HepG2 (cell line): ENCODE measurements around the gene PCBD2. TPM values are rescaled to one million over a fixed set of nuclear protein-coding genes. Genes with fewer than 3 reads are reported as not detected.

Experiments used
- GATA4 ChIP-seq: sonication (generic); IDR thresholded peaks from 2 replicates; pipeline ENCODE4 v1.6.1; 2016; ENCODE audit warnings: antibody characterized with exemption, low read depth, borderline replicate concordance
- HNF4G ChIP-seq, 2 experiments: sonication (generic) in 1 of 2; formaldehyde crosslinking in 1 of 2; IDR thresholded peaks; 2 replicates each; pipeline versions ENCODE4 v1.4.0 to v1.6.1; 2011 to 2020; ENCODE audit warnings: borderline replicate concordance in 2 of 2, low read depth in 2 of 2, mild to moderate bottlenecking in 2 of 2, low read length in 1 of 2, missing genetic modification reagents in 1 of 2, moderate library complexity in 1 of 2
- KLF6 ChIP-seq: IDR thresholded peaks from 2 replicates; pipeline ENCODE4 v1.8.0; 2016; ENCODE audit warnings: missing biosample characterization, missing genetic modification reagents
- MYNN ChIP-seq: sonication (generic); formaldehyde crosslinking; IDR thresholded peaks from 2 replicates; pipeline ENCODE4 v1.4.0; 2020; ENCODE audit warnings: mild to moderate bottlenecking, low read depth, missing genetic modification reagents
- PCBP1 ChIP-seq: fragments of 200-400 bp; formaldehyde crosslinking; IDR thresholded peaks from 2 replicates; pipeline ENCODE4 v1.6.1; 2017; ENCODE audit warnings: mild to moderate bottlenecking, low read depth, low read length, borderline replicate concordance
- RARG ChIP-seq: sonication (generic); formaldehyde crosslinking; IDR thresholded peaks from 2 replicates; pipeline ENCODE4 v1.4.0; 2020; ENCODE audit warnings: low read depth, mild to moderate bottlenecking, missing genetic modification reagents
- SMAD9 ChIP-seq: sonication (generic); formaldehyde crosslinking; IDR thresholded peaks from 2 replicates; pipeline ENCODE4 v1.5.1; 2020; ENCODE audit warnings: mild to moderate bottlenecking, missing genetic modification reagents
- SNAPC4 ChIP-seq: sonication (generic); formaldehyde crosslinking; IDR thresholded peaks from 2 replicates; pipeline ENCODE4 v1.4.0; 2020; ENCODE audit warnings: mild to moderate bottlenecking, missing genetic modification reagents
- SPEN ChIP-seq: sonication (generic); formaldehyde crosslinking; IDR thresholded peaks from 2 replicates; pipeline ENCODE4 v1.5.1; 2020; ENCODE audit warnings: low read depth, mild to moderate bottlenecking, missing genetic modification reagents
- ZFAT ChIP-seq: sonication (generic); formaldehyde crosslinking; conservative IDR thresholded peaks from 2 replicates; pipeline ENCODE4 v1.8.1; 2023; ENCODE audit warnings: missing genetic modification reagents, inconsistent platforms
- ZFP36 ChIP-seq: fragments of 150-350 bp; IDR thresholded peaks from 2 replicates; pipeline ENCODE4 v1.6.1; 2018; ENCODE audit warnings: borderline replicate concordance, low read length, low read depth; ENCODE audit not compliant: partially characterized antibody
- ZNF382 ChIP-seq: sonication (generic); formaldehyde crosslinking; IDR thresholded peaks from 2 replicates; pipeline ENCODE4 v1.5.0; 2020; ENCODE audit warnings: missing genetic modification reagents, mild to moderate bottlenecking, borderline replicate concordance
- ZNF431 ChIP-seq: sonication (generic); formaldehyde crosslinking; IDR thresholded peaks from 2 replicates; pipeline ENCODE4 v1.9.0; 2022; ENCODE audit warnings: missing genetic modification reagents, low read depth, mild to moderate bottlenecking, borderline replicate concordance
- polyA plus RNA-seq, 8 experiments: library from polyadenylated mRNA; depleted of rRNA in 3 of 8; stranded (reverse) in 7 of 8; unstranded in 1 of 8; fragments of >200 nt; fragmentation: Illumina TruSeq in 4 of 8; extraction: Trizol in 4 of 8; gene quantifications; 2 replicates each; pipeline versions ENCODE4 v1.2.1 to v1.2.3, GENCODE V29; 2011 to 2016; ENCODE audit warnings: low read depth in 4 of 8, missing spikeins in 1 of 8, mixed read lengths in 1 of 8; ENCODE audit not compliant: insufficient read depth in 1 of 8
- total RNA-seq, 5 experiments: library from RNA; depleted of rRNA; stranded (reverse); fragments of >200 nt; fragmentation: Illumina TruSeq; extraction: Trizol; gene quantifications; 2 replicates each; pipeline ENCODE4 v1.2.3, GENCODE V29; 2016; ENCODE audit warnings: low read depth in 1 of 5
- TF ChIP-seq, protein P1 (sequence below), 2 experiments: fragments of 450-650 bp in 1 of 2; sonication (generic) in 1 of 2; formaldehyde crosslinking in 1 of 2; IDR thresholded peaks; 2 replicates each; pipeline versions ENCODE4 v1.6.1 to v1.8.0; 2016 to 2022; ENCODE audit warnings: antibody characterized with exemption in 1 of 2, mild to moderate bottlenecking in 1 of 2, missing genetic modification reagents in 1 of 2

The PCBD2 gene
- total and polyA plus RNA-seq, 2 of the 13 experiments (the other 11 are each of a cell fraction or from before 2014, with no cell fraction given), result 5.5 to 12.0 TPM

GRCh38 chr5:134904610-134905245 lies at the start of gene PCBD2 (continued):
- TF ChIP-seq SNAPC4 (CRISPR knock-in tag) (no peak; the same call in 1 of the 2 replicates), KLF6 (CRISPR knock-in tag) (peak; percentile 76), SMAD9 (CRISPR knock-in tag) (no peak), MYNN (CRISPR knock-in tag) (no peak), ZFAT (CRISPR knock-in tag) (no peak), ZFP36 (no peak), GATA4 (no peak), RARG (CRISPR knock-in tag) (no peak), PCBP1 (no peak), ZNF382 (CRISPR knock-in tag) (no peak), SPEN (CRISPR knock-in tag) (peak; percentile 81), HNF4G (IDR thresholded peaks at IDR 0.05; ENCODE audit: borderline replicate concordance, low read depth, low read length) (peak; percentile 22; the same call in 1 of the 2 replicates), HNF4G (CRISPR knock-in tag; IDR thresholded peaks at IDR 0.05; ENCODE audit: borderline replicate concordance, low read depth) (peak; percentile 58; the same call in 1 of the 2 replicates), ZNF431 (CRISPR knock-in tag) (no peak)
- TF ChIP-seq, protein P1, sequence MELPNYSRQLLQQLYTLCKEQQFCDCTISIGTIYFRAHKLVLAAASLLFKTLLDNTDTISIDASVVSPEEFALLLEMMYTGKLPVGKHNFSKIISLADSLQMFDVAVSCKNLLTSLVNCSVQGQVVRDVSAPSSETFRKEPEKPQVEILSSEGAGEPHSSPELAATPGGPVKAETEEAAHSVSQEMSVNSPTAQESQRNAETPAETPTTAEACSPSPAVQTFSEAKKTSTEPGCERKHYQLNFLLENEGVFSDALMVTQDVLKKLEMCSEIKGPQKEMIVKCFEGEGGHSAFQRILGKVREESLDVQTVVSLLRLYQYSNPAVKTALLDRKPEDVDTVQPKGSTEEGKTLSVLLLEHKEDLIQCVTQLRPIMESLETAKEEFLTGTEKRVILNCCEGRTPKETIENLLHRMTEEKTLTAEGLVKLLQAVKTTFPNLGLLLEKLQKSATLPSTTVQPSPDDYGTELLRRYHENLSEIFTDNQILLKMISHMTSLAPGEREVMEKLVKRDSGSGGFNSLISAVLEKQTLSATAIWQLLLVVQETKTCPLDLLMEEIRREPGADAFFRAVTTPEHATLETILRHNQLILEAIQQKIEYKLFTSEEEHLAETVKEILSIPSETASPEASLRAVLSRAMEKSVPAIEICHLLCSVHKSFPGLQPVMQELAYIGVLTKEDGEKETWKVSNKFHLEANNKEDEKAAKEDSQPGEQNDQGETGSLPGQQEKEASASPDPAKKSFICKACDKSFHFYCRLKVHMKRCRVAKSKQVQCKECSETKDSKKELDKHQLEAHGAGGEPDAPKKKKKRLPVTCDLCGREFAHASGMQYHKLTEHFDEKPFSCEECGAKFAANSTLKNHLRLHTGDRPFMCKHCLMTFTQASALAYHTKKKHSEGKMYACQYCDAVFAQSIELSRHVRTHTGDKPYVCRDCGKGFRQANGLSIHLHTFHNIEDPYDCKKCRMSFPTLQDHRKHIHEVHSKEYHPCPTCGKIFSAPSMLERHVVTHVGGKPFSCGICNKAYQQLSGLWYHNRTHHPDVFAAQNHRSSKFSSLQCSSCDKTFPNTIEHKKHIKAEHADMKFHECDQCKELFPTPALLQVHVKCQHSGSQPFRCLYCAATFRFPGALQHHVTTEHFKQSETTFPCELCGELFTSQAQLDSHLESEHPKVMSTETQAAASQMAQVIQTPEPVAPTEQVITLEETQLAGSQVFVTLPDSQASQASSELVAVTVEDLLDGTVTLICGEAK (IDR thresholded peaks at IDR 0.05), result no peak
- TF ChIP-seq, protein P1 (CRISPR knock-in tag; IDR thresholded peaks at IDR 0.05), result no peak; the same call in 1 of the 2 replicates
